ENCODE data around the gene SMOC1. TPM values are rescaled to one million over a fixed set of nuclear protein-coding genes. Genes with fewer than 3 reads are reported as not detected.

The SMOC1 gene
- total RNA-seq, 1 experiment from 2014 or later: not detected

DNA sequence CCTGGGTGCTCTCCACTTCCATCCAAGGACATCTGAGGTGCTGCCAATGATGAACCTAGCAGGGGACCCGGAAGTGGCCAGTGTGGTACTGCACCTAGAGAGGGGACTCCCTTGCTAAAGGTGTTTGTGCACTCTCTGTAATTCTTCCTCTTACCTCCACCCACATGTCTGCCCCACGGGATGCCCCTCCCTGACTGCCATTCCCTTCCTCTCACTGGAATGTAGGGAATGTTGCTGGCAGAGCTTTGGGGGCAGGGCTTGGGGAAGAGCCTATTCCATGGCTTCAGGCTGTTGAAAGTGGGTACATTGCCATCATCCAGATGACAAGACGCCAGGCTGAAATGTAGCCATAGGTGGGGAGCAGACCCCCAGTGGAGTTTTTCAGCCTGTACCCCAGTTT is 153.2 kb downstream of the SMOC1 start:
- H3K4me2 ChIP-seq: no peak overlapping the region
- no peak overlapping the region for H2AFZ ChIP-seq
- no peaks in the 10 kb centered on the region for H3K36me3 ChIP-seq (ENCODE audit: low read depth)
- no peaks in the 10 kb centered on the region for H3K4me1 ChIP-seq (replicated peaks; ENCODE audit: insufficient read depth)
- POLR2A ChIA-PET (ENCODE audit: unreplicated experiment): no interaction called here
- H3K9me3 ChIP-seq (ENCODE audit: insufficient read depth, low read depth): no peaks in the 10 kb centered on the region
- H3K4me3 ChIP-seq: no peak overlapping the region
- H3K27me3 ChIP-seq (ENCODE audit: insufficient read depth, low read depth): peaks cover 5% of the 10 kb centered on the region; the same call in 1 of the 2 replicates
- H3K9me2 ChIP-seq (ENCODE audit: insufficient read depth): no peaks in the 10 kb centered on the region
- CTCF ChIA-PET: no interaction called here
- H3K27ac ChIP-seq: no peak overlapping the region
- no peaks in the 10 kb centered on the region for H3F3A ChIP-seq (ENCODE audit: insufficient read depth, low read depth)
- no peaks in the 10 kb centered on the region for H3K79me2 ChIP-seq (ENCODE audit: low read depth)
- intact Hi-C loops (cut with micrococcal nuclease; ENCODE audit: unreplicated experiment): no loop called here
- DNase-seq: no peak
- no peak for TF ChIP-seq EZH2 (IDR thresholded peaks at IDR 0.05; ENCODE audit: low read depth)
- TF ChIP-seq, protein P1, sequence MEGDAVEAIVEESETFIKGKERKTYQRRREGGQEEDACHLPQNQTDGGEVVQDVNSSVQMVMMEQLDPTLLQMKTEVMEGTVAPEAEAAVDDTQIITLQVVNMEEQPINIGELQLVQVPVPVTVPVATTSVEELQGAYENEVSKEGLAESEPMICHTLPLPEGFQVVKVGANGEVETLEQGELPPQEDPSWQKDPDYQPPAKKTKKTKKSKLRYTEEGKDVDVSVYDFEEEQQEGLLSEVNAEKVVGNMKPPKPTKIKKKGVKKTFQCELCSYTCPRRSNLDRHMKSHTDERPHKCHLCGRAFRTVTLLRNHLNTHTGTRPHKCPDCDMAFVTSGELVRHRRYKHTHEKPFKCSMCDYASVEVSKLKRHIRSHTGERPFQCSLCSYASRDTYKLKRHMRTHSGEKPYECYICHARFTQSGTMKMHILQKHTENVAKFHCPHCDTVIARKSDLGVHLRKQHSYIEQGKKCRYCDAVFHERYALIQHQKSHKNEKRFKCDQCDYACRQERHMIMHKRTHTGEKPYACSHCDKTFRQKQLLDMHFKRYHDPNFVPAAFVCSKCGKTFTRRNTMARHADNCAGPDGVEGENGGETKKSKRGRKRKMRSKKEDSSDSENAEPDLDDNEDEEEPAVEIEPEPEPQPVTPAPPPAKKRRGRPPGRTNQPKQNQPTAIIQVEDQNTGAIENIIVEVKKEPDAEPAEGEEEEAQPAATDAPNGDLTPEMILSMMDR (conservative IDR thresholded peaks at IDR 0.05): no peak
- BruUV-seq (replicated peaks): no TSS peak
- no peaks in the 10 kb centered on the region for H4K20me1 ChIP-seq (ENCODE audit: insufficient read depth)

DNA sequence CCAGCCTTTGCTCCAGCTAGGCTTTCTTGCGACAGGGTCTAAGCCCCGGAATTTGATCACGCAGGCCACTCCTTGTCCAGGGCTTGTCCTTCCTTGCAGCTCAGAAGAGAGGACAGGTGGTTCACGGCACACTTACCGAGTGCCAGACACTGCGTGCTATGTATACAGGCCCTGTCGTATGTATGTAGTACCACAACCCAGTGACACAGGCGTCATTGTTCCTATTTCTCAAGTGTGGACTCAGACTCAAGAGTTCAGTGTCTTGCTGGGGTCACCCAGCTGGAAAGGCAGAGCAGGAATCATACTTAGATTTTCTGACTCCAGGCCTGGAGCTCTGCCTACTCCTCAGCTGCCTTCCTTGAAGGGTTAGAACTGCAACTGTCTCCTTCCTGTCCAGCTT is 153.9 kb downstream of the SMOC1 start:
- no peaks in the 10 kb centered on the region for H4K20me1 ChIP-seq (ENCODE audit: insufficient read depth)
- no peaks in the 10 kb centered on the region for H3K9me2 ChIP-seq (ENCODE audit: insufficient read depth)
- no peaks in the 10 kb centered on the region for H3K9me3 ChIP-seq (ENCODE audit: insufficient read depth, low read depth)
- DNase-seq: no peak
- no TSS peak for BruUV-seq (replicated peaks)
- H3K4me2 ChIP-seq: no peak overlapping the region
- H3K79me2 ChIP-seq (ENCODE audit: low read depth): no peaks in the 10 kb centered on the region
- no peaks in the 10 kb centered on the region for H3K4me1 ChIP-seq (replicated peaks; ENCODE audit: insufficient read depth)
- POLR2A ChIA-PET (ENCODE audit: unreplicated experiment): no interaction called here
- H3K4me3 ChIP-seq: no peak overlapping the region
- no peak overlapping the region for H3K27ac ChIP-seq
- no peaks in the 10 kb centered on the region for H3F3A ChIP-seq (ENCODE audit: insufficient read depth, low read depth)
- H2AFZ ChIP-seq: no peak overlapping the region
- peaks cover 4% of the 10 kb centered on the region; the same call in 1 of the 2 replicates for H3K27me3 ChIP-seq (ENCODE audit: insufficient read depth, low read depth)
- CTCF ChIA-PET: no interaction called here
- TF ChIP-seq EZH2 (IDR thresholded peaks at IDR 0.05; ENCODE audit: low read depth): no peak
- TF ChIP-seq, protein P1 (conservative IDR thresholded peaks at IDR 0.05): no peak
- no peaks in the 10 kb centered on the region for H3K36me3 ChIP-seq (ENCODE audit: low read depth)
- intact Hi-C loops (cut with micrococcal nuclease; ENCODE audit: unreplicated experiment): no loop called here

DNA sequence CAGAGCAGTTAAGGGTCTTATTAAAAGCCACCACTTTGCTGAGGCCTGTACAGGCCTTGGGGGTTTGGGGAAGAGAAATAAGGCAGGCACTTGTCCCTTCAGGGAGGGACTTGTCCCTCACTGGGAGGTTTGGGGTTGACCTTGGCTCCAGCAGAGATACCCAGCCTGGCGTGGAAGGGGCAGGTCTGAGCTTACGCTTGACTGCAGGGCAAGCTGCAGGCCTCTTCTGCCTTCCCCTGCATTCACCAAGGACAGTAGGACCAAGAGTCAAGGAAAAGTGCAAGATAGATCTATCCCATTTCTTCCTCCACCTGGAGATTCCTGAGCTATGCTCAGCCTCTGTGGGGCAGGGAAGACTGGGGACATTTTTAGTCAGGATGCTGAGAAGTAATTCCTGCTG is 154.3 kb downstream of the SMOC1 start:
- no peaks in the 10 kb centered on the region for H3K4me1 ChIP-seq (replicated peaks; ENCODE audit: insufficient read depth)
- H3F3A ChIP-seq (ENCODE audit: insufficient read depth, low read depth): no peaks in the 10 kb centered on the region
- TF ChIP-seq, protein P1 (conservative IDR thresholded peaks at IDR 0.05): no peak
- TF ChIP-seq EZH2 (IDR thresholded peaks at IDR 0.05; ENCODE audit: low read depth): no peak
- no peak overlapping the region for H3K4me2 ChIP-seq
- BruUV-seq (replicated peaks): no TSS peak
- H3K79me2 ChIP-seq (ENCODE audit: low read depth): no peaks in the 10 kb centered on the region
- H3K4me3 ChIP-seq: no peak overlapping the region
- H3K27ac ChIP-seq: no peak overlapping the region
- ChIA-PET CTCF (no interaction called here), POLR2A (ENCODE audit: unreplicated experiment) (no interaction called here)
- H3K27me3 ChIP-seq (ENCODE audit: insufficient read depth, low read depth): 0 out of 2 replicates have a peak, but pooled peaks cover under 1% of the 10 kb centered on the region
- no peaks in the 10 kb centered on the region for H3K9me3 ChIP-seq (ENCODE audit: insufficient read depth, low read depth)
- H2AFZ ChIP-seq: no peak overlapping the region
- DNase-seq: no peak
- no peaks in the 10 kb centered on the region for H3K9me2 ChIP-seq (ENCODE audit: insufficient read depth)
- no peaks in the 10 kb centered on the region for H4K20me1 ChIP-seq (ENCODE audit: insufficient read depth)
- H3K36me3 ChIP-seq (ENCODE audit: low read depth): no peaks in the 10 kb centered on the region
- intact Hi-C loops (cut with micrococcal nuclease; ENCODE audit: unreplicated experiment): no loop called here
